SK-N-MC (cell line): ENCODE data around the gene SAMMSON.

ENCODE experiments used
- DNase-seq: peaks from one replicate; pipeline ENCODE4 v3.0.0-alpha.2; 2011; ENCODE audit warnings: low read depth, low spot score
- H3K27ac ChIP-seq: fragments of 200-600 bp; sonication (generic); 2 replicates; pipeline ENCODE4 v1.5.1; 2016; ENCODE audit warnings: mixed run types
- H3K36me3 ChIP-seq: fragments of 200-600 bp; sonication (generic); 2 replicates; pipeline ENCODE4 v1.6.1; 2017; ENCODE audit warnings: antibody characterized with exemption, low read length, mixed read lengths; ENCODE audit not compliant: insufficient read depth
- H3K4me3 ChIP-seq: fragments of 200-600 bp; sonication (generic); 2 replicates; pipeline ENCODE4 v1.5.1; 2016
- H3K9ac ChIP-seq: fragments of 200-600 bp; sonication (generic); 2 replicates; pipeline ENCODE4 v1.8.0; 2017; ENCODE audit warnings: mixed run types, mixed read lengths; ENCODE audit not compliant: insufficient read length
- H3K9me3 ChIP-seq: fragments of 200-600 bp; sonication (generic); 2 replicates; pipeline ENCODE4 v1.6.1; 2017; ENCODE audit warnings: low read depth, mild to moderate bottlenecking, antibody characterized with exemption, low read length, moderate library complexity, mixed read lengths
- EZH2 ChIP-seq: fragments of 200-600 bp; sonication (generic); IDR thresholded peaks from one replicate; pipeline ENCODE4 v1.6.1; 2017; ENCODE audit warnings: antibody characterized with exemption
- FOXP2 ChIP-seq: optimal IDR thresholded peaks from 2 replicates; pipeline ENCODE3; 2011; ENCODE audit warnings: mild to moderate bottlenecking, moderate library complexity; ENCODE audit not compliant: insufficient read depth; ENCODE audit errors: extremely low read length, control extremely low read depth
- POLR2AphosphoS5 ChIP-seq: IDR thresholded peaks from 2 replicates; pipeline ENCODE4 v1.6.1; 2012; ENCODE audit warnings: mild to moderate bottlenecking, low read depth, low read length, borderline replicate concordance

SAMMSON gene

DNA sequence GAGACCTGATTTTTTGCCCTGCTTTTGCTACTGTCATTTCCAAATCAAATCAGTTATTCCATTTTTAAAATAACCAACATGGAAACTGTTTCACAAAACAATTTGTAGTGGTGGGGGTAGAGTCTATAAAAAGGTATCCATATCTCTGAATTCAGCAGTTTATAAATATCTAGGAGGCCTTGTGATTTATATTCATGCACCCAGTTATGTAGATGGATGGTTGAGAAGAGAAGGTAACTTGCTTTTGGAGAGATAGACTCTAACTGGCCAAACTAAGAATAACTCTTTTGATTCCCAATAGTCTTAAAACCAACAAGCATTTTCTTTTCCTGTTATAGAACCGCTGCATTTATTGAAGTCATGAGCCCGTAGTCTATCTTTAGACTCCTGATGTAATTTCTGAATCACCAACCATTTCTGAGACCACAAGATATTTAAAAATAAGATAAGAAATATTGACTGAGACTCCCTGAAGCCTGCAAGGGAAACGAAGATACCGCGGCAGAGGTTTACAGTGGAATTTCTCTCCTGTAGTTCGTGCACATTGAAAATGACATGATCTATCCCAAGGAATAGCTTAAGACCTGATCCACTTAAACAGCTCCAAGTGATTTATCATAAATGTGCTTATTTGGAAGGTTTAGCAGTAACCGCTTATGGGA is 68.5 kb downstream of the SAMMSON start:
- H3K4me3 ChIP-seq, result no peak overlapping the region
- H3K27ac ChIP-seq, result no peak overlapping the region
- no peaks in the 10 kb centered on the region for H3K9me3 ChIP-seq
- H3K36me3 ChIP-seq, result no peaks in the 10 kb centered on the region
- no peak for TF ChIP-seq FOXP2
- no peak for TF ChIP-seq EZH2
- TF ChIP-seq POLR2AphosphoS5, result no peak
- no peak for DNase-seq
- H3K9ac ChIP-seq, result no peak overlapping the region

- DNase-seq, result no peak
- no peaks in the 10 kb centered on the region for H3K9me3 ChIP-seq
- no peaks in the 10 kb centered on the region for H3K36me3 ChIP-seq
- no peak overlapping the region for H3K9ac ChIP-seq
- TF ChIP-seq POLR2AphosphoS5 (no peak), FOXP2 (no peak), EZH2 (no peak)
- no peak overlapping the region for H3K27ac ChIP-seq
- H3K4me3 ChIP-seq, result no peak overlapping the region
Observed at GRCh38 chr3:70069557-70069956, 70.0 kb downstream of the SAMMSON start.

DNA sequence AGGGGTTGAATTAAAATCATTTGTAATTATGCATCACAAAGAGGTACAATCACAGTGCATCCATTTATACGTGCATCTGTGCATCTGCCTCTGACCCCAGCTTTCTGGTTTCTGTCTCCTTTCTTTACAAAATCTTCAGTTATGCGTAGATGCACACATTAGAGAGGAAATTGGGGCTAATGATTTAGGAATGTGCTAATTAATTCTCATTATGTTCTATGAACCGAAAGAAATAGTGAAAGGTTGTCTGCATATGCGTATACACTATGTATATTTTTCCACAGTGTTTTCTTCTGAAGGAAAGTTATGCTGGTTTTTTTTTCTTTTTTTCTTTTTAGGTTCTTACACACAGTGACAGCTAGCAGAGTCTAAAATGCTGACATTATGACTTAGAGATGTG is 71.6 kb downstream of the SAMMSON start:
- no peak for TF ChIP-seq EZH2
- no peak for TF ChIP-seq POLR2AphosphoS5
- no peak for TF ChIP-seq FOXP2
- no peak overlapping the region for H3K27ac ChIP-seq
- no peak overlapping the region for H3K4me3 ChIP-seq
- H3K9ac ChIP-seq, result no peak overlapping the region
- no peaks in the 10 kb centered on the region for H3K9me3 ChIP-seq
- no peaks in the 10 kb centered on the region for H3K36me3 ChIP-seq
- no peak for DNase-seq

DNA sequence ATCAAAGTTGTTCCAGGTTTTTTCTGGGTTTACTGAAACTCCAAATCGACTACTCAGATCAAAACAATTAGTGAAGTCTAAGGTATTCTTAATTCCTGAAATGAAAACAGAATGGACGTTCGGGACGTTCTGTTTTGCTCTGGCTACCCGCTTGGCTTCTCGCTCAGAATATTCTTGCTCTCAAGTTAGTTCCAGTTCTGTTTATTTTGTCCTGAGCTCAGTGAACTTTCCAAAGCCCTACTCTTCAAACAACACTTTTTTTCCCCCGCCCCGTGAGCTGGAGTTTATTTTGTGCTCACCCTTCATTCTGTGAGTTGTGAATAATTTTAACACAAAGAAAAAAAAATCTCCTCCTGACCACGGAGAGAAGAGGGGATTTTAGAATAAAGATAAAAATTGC is 72.6 kb downstream of the SAMMSON start:
- Histone ChIP-seq H3K36me3 (no peaks in the 10 kb centered on the region), H3K4me3 (no peak overlapping the region), H3K9ac (no peak overlapping the region), H3K27ac (no peak overlapping the region), H3K9me3 (no peaks in the 10 kb centered on the region)
- no peak for DNase-seq
- TF ChIP-seq FOXP2 (no peak), POLR2AphosphoS5 (no peak), EZH2 (no peak)

GRCh38 chr3:70072754-70073153 is 73.2 kb downstream of the SAMMSON start:
- Histone ChIP-seq H3K4me3 (no peak overlapping the region), H3K9me3 (no peaks in the 10 kb centered on the region), H3K9ac (no peak overlapping the region), H3K27ac (no peak overlapping the region), H3K36me3 (no peaks in the 10 kb centered on the region)
- TF ChIP-seq POLR2AphosphoS5, result no peak
- no peak for TF ChIP-seq FOXP2
- TF ChIP-seq EZH2, result no peak
- DNase-seq, result no peak

DNA sequence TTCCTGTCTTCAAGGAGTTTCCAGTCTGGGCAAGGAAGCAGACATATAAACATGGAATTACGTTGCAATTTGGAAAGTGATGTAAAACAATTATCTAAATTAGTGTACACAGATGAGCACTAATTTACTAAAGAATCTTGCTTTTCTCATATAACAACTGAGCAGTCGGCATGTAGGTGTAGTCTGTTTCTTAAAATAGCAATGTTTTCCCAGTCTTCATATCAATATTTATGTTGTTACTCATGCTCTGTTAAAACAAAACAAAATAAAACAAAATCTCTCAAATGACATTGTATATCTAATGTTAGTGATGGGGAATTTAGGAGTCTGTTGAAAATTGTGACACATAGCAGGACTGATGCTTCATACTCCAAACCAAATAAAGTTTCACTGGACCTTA is 75.6 kb downstream of the SAMMSON start:
- TF ChIP-seq POLR2AphosphoS5 (no peak), EZH2 (no peak), FOXP2 (no peak)
- DNase-seq, result no peak
- H3K4me3 ChIP-seq, result no peak overlapping the region
- H3K9ac ChIP-seq, result no peak overlapping the region
- H3K36me3 ChIP-seq, result no peaks in the 10 kb centered on the region
- no peaks in the 10 kb centered on the region for H3K9me3 ChIP-seq
- no peak overlapping the region for H3K27ac ChIP-seq

DNA sequence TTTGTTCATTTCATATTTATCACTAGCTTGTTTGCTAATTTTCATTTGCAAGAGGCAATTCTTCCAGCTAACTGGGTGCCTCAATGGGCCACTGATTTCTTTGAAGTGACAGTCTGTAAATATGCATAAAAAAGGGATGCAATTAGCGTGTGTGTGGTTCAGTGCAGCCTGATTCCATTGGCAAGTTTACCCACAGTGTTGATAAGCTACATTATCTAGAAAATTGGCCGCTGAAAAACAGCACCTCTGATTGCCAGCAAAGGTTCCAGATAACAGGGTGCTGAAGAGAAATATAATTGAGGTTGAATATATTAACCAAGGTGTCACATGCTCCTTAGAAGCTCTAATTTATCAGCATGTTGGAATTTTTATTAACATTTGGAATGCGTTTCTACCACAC is 76.9 kb downstream of the SAMMSON start:
- no peak for DNase-seq
- Histone ChIP-seq H3K4me3 (no peak overlapping the region), H3K9me3 (no peaks in the 10 kb centered on the region), H3K9ac (no peak overlapping the region), H3K27ac (no peak overlapping the region), H3K36me3 (no peaks in the 10 kb centered on the region)
- TF ChIP-seq FOXP2 (no peak), POLR2AphosphoS5 (no peak), EZH2 (no peak)

DNA sequence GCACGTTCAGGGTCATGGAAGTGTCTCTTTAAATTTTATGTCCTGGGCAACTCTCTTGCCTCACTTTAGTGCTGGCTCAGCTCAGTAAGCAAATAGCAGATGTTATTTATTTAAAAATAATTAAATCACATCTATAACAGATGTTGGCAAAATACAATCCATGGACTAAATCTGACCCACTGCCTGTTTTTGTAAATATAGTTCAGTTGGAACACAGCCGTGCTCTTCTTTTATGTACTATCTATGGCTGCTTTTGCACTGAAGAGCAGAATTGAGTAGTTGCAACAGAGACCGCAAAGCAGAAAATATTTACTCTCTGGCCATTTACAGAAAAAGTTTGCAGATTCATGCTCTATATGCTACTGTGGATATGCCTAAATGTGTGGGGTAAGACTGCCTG is 79.2 kb downstream of the SAMMSON start:
- DNase-seq, result no peak
- Histone ChIP-seq H3K27ac (no peak overlapping the region), H3K36me3 (no peaks in the 10 kb centered on the region), H3K9ac (no peak overlapping the region), H3K9me3 (no peaks in the 10 kb centered on the region), H3K4me3 (no peak overlapping the region)
- TF ChIP-seq POLR2AphosphoS5, result no peak
- no peak for TF ChIP-seq FOXP2
- no peak for TF ChIP-seq EZH2

DNA sequence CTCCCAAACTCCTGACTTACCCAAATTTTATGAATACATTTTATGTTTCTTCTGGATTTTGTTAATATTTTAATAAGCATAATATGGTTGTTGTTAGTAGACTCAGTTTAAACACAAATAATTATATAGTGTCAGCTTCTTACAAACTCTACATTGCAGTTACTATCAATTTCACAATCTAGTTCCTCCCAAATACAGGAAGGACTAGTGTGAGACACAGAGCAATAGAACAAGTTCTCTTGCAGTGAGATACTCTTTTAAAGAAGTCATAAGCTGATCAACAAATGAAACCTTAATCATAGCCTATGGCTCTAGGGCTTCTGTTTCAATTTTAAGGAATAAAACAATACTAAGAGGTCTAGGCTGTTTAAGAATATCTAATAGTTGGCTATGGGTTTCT is 86.1 kb downstream of the SAMMSON start:
- no peak for DNase-seq
- H3K27ac ChIP-seq, result no peak overlapping the region
- H3K4me3 ChIP-seq, result no peak overlapping the region
- no peaks in the 10 kb centered on the region for H3K36me3 ChIP-seq
- H3K9me3 ChIP-seq, result no peaks in the 10 kb centered on the region
- no peak for TF ChIP-seq FOXP2
- no peak for TF ChIP-seq EZH2
- TF ChIP-seq POLR2AphosphoS5, result no peak
- H3K9ac ChIP-seq, result no peak overlapping the region
